Activated T-cell treated with anti-CD3 and anti-CD28 coated beads for 24 hours (primary cell): Measurements from ENCODE around the gene DLGAP4.

ENCODE experiments used
- DNase-seq: peaks from one replicate; pipeline ENCODE4 v3.0.0-alpha.2; 2020; ENCODE audit warnings: low read depth

DLGAP4 gene

DNA sequence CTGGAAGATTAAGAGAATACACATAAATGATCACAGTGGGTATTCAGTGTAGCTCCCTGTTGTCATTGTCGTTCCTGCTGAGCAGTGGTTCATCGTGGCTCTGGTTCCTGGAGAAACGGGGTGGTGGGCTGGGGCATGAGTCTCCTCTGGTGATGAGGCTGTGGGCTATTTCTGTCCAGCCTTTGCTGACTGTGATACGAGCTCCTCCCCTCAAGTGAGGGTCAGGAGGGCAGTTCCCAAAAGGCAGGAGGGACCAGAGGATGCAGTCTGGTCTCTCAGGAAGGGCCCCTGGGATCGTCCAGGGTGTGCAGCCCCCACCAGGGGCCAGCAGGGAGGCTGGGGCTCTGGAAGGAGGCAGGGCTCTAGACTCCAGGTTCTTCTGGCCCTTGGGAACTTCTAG, 31.1 kb upstream of the DLGAP4 start:
- DNase-seq: no peak

DNA sequence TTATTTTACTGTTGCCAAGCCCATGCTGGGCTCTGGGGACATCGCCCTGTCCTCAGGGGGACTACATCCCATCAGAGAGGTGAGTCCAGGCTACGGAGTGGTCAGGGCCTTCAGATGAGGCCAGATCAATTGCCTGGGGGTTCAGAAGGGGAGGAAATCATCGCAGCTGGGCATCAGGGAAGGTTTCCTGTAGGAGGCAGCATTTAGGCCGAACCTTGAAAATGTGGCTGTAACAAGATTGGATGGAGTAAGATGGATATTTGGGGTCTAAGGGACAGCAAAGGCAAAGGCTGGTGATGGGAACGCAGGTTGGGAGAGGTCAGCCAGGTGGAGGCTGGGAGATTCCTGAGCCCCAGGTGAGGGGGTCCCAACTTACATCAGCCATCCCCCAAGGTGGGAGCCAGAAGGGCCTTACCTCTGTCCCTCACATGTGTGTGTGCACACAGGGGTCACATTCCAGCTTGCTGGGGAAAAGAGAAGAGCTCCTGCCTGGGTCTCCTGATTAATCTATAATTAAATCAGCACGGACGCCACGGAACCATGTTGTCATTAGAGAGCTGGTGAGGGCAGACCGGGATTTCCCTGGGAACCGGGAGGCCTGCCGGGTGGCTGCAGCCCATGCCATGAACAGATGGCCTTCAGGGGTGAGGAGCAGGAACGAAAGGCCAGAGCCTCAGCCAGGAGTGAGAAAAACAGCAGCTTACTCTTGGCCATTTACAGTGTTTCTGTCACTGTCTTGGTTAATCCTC, 30.5 kb upstream of the DLGAP4 start:
- no peak for DNase-seq

DNA sequence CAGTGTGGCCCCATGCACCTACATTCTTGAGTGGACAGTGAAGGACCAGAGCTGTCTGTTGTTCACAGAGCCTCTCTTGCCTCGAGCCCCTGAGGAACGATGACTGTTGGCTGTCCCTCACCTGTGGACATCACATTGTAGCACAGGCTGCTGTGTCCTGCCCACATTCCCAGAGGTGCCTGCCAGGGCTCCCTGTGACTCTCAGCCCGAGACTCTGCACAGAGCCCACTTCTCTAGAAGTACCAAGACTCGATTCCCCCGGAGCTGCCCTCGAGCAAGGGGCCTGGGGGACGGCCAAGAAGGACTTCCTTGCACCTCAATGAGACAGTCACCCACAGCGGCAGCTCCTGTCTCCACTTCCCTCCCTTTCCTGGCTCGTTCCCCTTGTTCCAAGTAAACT, 28.6 kb upstream of the DLGAP4 start:
- no peak for DNase-seq

DNA sequence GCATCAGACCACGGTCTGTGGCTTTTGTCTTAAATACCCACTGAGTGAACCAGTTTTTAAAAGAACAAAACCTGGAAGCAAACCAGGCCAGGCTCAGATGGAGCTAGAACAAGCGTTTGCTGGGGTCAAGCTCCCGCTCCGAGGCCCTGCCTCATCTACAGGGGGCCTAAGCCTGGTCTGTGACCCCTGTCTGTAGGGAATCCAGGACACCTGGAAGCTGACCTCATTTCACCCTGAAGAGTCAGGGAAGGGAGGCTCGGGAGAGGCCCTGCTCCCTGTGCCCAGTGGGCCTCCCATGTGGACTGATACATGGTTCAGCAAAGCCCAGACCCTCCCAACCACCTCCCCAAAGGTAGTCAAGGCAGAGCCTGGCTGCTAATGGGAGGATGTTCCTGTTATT, 26.8 kb upstream of the DLGAP4 start:
- DNase-seq: no peak

DNA sequence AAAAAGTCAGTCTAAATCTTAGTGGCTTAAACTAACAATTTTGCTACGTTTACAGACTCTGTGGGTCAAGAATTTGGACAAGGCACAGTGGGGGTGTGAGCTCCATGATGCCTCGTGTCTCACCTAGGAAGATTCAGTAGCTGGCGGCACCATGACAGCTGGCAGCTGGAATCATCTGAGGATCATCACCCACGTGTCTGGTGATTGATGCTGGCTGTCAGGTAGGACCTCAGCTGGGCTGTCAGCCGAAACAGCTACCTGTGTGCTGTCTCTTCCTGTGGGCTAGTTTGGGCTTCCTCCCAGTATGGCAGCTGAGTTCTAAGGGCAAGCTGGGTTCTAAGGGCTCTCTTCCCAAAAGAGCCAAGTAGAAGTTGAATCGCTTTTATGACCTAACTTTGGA, 26.4 kb upstream of the DLGAP4 start:
- DNase-seq: no peak

DNA sequence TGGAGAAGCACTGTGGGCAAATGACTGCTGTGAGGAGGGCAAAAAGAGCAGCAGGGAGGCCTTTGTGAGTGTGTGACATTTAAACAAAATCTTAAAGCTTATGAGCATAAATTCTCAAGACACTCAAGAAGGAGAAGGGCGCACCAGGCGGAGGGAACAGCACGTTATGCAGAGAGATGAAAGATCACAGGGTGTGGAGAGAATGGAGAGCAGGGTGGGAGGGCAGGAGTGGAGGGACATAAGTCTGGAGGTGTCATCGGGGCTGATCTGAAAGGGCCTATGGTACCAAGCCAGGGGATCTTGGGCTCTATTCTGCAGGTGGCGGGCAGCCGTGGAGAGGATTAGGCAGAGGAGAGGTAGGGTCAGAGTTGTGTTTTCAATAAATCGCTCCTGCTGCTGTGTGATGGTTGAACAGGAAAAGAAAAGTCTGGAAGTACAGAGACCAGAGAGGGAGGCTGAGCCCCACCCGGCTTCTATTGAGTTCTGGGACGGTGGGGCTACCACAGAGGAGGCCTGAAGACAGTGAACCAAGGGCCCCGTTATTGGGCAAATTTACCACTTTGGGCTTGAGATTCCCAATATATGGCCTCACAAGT, 24.3 kb upstream of the DLGAP4 start:
- no peak for DNase-seq

DNA sequence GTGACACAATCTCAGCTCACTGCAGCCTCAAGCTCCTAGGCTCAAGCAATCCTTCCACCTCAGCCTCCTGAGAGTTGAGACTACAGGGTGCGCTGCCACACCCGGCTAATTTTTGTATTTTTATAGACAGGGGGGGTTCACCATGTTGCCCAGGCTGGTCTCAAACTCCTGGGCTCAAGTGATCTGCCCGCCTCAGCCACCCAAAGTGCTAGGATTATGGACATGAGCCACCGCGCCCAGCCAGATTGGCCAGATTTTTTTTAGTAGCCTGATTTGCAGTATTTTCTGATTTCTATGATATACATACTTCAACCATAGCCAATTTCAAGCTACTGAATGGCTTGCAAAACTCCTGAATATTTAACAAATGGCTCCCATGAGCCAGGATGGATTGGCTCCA, 21.4 kb upstream of the DLGAP4 start:
- no peak for DNase-seq

DNA sequence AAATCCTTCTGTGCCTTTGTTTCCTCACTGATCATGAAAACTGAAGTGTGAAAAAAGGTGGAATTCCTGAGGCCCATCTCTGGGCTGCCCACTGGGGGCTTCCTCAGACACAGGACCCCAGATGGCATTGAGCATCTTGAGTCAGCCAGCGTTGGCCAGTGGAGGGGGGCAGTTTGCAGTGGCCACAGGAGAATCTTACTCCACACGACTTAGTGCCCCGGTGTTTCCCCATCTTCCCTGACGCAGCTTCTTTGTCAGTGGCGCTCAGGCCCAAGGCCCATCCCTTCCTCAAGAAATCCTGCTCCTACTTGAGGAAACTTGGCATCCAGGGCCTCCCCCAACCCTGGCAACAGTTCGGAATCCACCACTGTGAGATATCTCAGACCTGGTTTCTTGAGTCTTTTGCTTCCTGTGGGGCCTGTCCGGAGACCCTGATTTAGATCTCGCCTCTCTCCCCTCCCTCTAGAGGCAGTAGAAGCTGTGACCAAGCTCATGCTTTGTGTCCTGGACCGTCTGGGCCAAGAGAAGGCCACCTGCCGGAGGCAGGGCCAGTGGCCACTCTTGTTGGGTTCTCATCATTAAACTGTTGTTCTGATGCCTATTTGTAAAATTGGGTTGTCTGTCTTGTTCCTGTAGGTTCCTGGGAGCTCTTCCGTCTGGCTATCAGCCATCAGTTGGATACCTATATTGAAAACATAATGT, 20.2 kb upstream of the DLGAP4 start:
- no peak for DNase-seq

DNA sequence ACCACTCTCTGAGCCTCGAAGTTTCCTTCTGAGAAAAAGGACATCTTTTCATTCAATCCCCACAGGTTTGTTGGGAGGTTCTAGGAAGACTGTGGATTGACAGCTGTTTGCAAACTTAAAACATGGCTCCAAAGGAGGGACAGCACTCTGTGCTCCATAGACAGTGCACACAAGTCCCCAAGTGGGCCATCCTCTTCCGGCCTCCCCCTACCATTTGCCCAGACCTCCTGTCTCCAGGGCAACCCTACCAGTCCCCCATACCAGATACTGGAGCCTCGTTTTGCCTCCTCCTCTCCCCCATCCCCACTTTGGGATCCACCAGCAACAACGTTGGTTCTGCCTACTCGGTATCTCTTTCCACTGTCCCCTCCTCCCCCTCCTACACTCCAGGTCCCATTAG, 8.5 kb upstream of the DLGAP4 start:
- DNase-seq: no peak

DNA sequence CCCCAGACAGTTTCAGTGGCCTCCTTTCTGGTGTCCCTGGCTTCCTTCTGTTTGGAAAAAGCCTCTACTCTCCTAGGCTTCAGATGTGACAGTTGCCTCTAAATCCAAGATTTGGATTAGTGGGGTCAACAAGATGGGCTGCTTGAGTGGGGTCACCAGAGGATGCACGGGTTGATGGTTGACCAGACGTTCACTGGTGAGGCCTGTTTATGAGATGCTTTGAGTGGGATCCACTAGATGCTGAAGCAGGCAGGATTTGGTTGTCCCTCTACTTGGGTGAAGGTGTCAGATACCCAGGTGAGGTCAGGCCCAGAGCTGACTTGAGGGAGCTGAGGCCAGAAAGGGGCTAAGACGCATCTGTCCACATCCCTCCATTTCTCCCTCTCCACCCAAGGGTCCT, 8.1 kb upstream of the DLGAP4 start:
- DNase-seq: no peak

DNA sequence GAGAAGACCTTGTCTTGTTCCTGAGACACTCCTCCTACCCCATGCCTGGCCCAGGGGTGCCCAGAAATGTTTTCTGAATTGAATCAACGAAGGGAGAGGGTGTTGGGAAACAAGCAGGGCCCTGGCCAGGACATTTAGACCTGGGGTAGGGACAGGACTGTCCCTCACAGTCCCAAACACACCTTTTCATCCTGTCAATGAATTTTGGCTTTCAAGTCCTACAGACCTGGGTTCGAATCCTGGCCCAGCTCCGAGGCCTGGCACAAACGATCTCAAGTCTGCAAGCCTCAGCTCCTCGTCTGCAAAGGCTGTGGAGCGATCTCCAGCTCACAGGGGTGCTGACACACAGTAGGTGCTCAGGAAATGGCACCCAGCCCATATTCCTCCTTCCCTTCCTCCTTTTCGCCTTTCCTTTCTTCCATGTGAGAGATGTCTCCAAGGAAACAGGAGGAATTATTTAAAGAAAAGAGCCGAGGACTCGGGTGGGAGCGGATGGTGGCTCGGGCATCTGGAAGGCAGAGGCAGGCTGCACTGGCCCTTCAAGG, 7.3 kb upstream of the DLGAP4 start:
- DNase-seq: no peak

DNA sequence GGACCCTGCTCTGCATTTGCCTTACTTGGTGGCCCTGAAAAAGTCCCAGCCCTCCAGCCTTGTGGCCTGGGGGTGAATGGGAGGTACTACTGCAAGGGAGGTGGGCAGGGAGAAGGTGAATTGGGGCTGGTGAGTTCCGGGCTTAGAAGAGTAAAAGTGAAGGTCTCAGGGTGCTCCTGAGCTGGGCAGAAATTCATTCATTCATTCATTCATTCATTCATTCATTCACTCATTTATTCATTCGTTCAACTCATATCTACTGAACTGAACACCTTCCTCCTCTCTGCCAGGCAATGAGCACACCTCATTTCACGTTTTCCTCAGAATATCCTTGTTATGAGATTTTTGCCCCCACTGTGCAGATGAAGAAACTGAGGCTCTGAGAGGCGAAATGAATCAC, 6.7 kb upstream of the DLGAP4 start:
- DNase-seq: no peak

DNA sequence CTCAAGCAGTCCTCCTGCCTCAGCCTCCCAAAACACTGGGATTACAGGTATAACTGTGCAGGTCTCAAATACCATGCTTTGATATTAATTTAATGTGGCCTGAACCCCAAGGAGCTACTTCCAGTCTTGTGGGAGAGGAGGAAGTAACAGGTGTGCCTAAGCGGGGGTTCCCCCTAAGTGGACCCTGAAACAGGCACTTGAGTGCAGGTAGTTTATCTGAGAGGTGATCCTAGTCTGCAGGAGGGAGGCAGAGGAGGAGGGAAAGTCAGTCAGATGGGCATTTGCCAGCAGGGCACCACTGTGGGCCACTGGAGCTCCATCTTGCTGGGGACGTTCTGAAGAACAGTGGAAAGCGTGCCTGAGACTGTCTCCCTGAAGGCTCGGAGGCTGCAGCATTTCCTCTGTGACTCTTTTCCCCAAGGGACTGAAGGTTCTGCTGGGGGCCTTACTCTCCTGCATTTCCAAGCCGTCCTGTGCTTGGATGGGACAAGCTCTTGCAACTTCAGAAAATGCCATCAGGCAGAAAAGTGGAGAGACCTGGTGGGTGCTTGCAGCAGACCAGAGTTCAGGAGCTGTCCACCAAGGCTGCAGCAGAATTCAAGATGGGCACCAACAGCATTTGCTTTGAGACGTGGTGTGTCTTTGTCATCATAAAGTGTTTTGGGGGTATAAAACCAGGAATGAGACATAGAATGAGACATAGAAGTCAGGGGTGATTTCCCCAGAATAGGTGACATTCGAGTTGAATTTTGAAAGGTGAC, 4.6 kb upstream of the DLGAP4 start:
- DNase-seq: no peak

DNA sequence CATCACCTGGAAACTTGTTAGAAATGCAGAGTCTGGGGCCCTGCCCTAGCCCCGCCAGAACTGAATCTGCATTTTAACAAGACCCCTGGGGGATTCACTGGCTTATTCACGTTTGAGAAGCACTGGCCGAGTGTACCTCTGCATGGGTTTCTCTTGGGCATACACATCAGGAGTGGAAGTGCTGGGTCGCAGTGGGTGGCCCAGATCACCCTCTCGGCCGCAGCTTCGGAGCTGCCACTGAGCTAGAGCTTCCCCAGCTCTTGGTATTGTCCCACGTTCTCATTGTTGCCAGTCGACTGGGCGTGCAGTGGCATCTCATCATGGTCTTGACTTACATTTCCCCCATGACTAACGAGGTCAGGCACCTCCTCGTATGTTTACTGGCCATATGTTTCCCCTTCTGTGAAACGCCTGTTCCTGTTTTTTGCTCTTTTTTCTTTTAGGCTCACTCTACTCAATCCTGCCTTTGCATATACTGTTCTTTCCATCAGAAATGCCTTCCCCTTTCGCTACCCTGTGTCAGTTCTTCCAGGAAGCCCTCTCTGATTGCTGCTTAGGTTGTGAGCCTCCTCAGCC, 3.0 kb upstream of the DLGAP4 start:
- DNase-seq: no peak

DNA sequence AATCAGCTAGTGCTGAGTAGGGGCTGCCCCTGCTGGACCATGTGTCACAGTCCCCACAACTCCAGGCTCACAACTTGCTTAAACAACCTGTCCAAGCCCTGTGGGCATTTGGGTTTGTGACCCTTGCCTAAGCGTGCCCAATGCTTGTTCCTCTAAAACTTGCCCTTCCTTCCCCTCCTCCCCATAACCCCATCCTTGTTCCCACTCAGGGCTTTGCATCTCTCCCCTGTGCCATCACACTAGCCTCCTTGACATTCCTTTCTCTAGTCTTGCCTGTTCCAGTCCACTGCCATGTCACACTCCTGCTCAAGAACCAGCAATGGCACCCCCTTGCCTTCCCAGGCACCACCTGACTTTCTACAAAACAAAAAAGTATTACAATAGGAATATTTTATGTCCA, 2.3 kb upstream of the DLGAP4 start:
- no peak for DNase-seq

DNA sequence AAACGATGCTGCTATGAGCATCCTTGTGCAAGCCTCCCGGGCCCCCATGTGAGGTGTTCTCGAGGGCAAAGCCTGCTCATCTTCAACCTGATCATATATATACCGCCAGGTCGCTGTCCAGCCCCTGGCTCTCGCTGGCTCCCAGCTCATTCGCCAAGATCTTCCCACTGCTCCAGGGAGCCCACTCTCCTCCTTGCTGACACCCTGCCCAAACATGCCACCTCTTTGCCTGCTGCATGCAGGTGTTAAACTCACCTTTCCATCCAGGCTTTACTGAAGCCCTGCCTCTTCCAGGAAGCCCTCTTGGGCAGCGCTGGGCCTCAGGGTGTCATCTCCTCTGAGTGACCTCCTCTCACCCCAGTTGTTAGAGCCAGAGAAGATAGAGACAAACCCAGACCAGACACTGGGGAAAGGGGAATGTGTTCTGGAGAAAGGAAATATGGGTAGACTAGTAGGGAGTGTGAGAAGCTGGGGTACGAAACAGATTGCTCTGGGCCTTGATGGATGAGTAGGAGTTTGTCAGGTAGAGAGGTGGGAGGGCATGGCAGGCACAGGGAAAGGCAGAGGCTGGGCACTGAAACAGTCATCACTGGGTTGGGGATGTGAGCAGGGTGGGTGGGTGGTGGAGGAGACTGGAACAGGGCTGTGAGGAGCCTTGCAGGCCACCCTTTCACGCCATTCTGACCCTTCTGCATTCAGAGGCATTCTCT, 1.2 kb upstream of the DLGAP4 start:
- DNase-seq: no peak

DNA sequence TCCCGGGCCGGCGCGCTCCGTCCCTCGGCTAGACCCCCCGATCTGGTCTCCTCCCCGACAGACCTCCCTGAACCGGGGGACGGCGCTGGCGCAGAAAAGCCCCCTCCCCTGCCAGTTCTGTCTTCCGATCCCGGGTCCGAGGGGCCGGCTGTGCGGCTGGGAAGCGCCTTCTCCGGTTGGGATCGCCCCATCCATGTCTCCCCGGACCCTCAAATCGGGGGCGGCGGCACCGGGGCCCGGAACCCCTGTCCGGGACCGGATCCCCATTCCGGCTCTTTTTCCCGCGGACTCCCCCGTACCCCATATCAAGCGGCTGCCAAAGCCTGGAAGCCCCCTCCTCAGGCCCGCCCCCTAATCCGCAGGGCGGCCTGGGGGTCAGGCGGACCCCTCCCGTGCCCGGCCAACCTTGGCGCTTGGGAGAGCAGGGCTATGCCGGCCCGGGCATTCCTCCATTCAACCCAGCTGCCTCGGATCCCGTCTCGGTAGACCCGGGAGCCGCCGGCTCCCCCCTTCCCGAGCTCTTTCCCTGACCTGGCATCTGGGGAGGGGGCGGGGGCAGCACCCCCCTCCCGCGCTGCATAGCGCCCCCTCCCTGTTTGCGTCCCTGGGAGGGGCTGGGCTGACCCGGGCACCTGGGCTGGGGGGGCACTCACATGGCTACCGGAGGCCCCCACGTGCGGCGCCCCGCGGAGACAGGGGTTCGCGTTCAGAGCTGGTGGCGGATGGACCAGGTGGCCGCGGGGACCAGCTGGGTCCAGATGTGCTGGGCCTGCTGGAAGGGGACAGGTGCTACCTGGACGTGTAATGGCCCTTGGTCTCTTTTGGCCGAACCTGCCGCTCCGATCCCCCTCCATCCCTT, 643 bp downstream of the DLGAP4 start:
- no peak for DNase-seq

DNA sequence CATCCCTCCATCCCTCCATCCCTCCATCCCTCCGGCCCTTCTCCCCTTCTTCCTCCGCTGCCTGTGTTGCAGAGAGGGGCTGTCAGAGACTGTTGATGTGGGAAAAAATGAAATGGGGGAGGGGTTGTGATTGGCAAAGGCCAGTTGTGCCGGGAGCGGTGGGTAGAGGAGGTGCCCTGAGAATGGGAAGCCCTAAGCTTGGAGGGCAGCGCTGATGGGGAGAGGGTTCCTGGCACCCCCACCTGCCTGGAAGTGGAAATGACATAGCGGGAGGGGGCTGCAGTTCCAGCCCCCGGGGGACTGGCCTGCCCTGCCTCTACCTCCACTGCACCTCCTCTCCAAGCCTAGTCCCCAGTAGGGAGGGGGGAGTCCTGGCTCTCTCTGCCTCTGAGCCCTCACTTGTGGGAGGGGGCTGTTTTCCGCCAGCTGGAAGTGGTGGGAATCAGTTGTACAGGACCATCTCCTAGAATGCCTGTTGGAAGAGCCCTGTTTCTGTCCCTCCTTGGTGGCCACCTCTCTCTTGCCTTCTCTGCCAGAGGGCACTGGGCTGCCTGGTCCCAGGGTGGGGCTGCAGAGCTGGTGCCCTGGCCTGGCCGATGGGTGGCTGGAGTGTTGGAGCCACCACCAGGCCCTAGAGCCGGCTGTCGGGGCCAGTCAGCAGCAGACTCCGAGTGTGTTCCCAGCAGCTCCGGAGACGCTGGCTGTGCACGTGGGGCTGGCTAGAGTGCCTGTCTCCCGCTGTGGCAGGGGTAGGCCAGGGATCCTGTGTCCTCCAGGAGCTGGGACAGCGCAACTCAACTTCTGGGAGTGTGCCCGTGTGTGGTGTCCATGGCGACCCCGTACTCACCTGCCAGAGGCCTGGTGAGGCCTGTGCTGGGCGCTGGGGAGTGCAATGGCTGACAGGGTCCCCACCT, 1.5 kb downstream of the DLGAP4 start:
- no peak for DNase-seq

DNA sequence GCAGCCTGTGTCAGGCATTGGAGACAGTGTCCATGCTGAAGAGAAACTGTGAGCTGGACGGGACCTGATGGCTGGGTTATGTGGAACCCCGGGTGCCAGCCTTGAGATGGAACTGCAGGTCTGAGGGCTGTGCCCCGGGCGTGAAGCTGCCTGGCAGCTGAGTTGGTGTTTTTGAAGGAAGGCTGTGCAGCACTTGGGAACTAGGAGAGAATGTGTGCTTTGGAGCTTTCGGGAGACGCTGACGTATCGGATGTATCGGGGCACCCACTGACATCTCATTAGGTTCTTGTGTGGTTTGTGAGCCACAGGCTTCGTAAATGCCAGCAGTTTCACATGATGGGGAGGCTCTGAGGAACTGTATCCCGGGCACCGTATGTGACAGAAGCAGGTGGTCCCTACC, 2.2 kb downstream of the DLGAP4 start:
- no peak for DNase-seq
